Neutrophil (primary cell): ENCODE measurements around the gene CD1E.

Experiments
- H3K27ac ChIP-seq: fragments of 200-600 bp; sonication (generic); 2 replicates; pipeline ENCODE4 v1.5.1; 2016; ENCODE audit warnings: mild to moderate bottlenecking, moderate library complexity
- H3K27me3 ChIP-seq: fragments of 200-600 bp; sonication (generic); 2 replicates; pipeline ENCODE4 v1.6.0; 2016; ENCODE audit warnings: mild to moderate bottlenecking
- H3K36me3 ChIP-seq: fragments of 200-600 bp; sonication (generic); 2 replicates; pipeline ENCODE4 v1.5.1; 2017
- H3K4me1 ChIP-seq, 2 experiments: fragments of 200-600 bp in 1 of 2; sonication (generic) in 1 of 2; 1 replicate in 1 of 2; 2 replicates in 1 of 2; pipeline versions ENCODE4 v1.5.1 to v1.6.1; 2013 to 2016; ENCODE audit warnings: low read depth in 1 of 2, low read length in 1 of 2, mild to moderate bottlenecking in 1 of 2, moderate library complexity in 1 of 2; ENCODE audit not compliant: control insufficient read depth in 1 of 2, insufficient read depth in 1 of 2
- H3K4me3 ChIP-seq, 2 experiments: fragments of 200-600 bp in 1 of 2; sonication (generic) in 1 of 2; 1 replicate in 1 of 2; 2 replicates in 1 of 2; pipeline ENCODE4 v1.5.1; 2013 to 2016; ENCODE audit warnings: low read depth in 1 of 2, low read length in 1 of 2, mild to moderate bottlenecking in 1 of 2, moderate library complexity in 1 of 2
- H3K9me3 ChIP-seq: fragments of 200-600 bp; sonication (generic); 2 replicates; pipeline ENCODE4 v1.5.1; 2016
- TF ChIP-seq, protein P1 (sequence below): fragments of 200-600 bp; sonication (generic); IDR thresholded peaks from 2 replicates; pipeline ENCODE4 v1.5.1; 2016; ENCODE audit warnings: antibody characterized with exemption

The CD1E gene

GRCh38 chr1:158353303-158354075 is at the start of gene CD1E:
CD1E (plus strand) TSS chr1:158353894; CDS start chr1:158353989, 95 bp downstream.
- H3K4me1 ChIP-seq, result no peaks in the 10 kb centered on the region
- no peaks in the 10 kb centered on the region for H3K36me3 ChIP-seq
- no peak within 1 kb of the TSS for H3K27ac ChIP-seq
- peaks cover 7% of the 10 kb centered on the region for H3K27me3 ChIP-seq
- H3K9me3 ChIP-seq, result no peaks in the 10 kb centered on the region
- TF ChIP-seq, protein P1, sequence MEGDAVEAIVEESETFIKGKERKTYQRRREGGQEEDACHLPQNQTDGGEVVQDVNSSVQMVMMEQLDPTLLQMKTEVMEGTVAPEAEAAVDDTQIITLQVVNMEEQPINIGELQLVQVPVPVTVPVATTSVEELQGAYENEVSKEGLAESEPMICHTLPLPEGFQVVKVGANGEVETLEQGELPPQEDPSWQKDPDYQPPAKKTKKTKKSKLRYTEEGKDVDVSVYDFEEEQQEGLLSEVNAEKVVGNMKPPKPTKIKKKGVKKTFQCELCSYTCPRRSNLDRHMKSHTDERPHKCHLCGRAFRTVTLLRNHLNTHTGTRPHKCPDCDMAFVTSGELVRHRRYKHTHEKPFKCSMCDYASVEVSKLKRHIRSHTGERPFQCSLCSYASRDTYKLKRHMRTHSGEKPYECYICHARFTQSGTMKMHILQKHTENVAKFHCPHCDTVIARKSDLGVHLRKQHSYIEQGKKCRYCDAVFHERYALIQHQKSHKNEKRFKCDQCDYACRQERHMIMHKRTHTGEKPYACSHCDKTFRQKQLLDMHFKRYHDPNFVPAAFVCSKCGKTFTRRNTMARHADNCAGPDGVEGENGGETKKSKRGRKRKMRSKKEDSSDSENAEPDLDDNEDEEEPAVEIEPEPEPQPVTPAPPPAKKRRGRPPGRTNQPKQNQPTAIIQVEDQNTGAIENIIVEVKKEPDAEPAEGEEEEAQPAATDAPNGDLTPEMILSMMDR, result no peak
- H3K4me3 ChIP-seq, result no peak within 1 kb of the TSS

GRCh38 chr1:158310623-158311022 is 43.1 kb upstream of the CD1E start:
- no peak overlapping the region for H3K4me3 ChIP-seq
- H3K9me3 ChIP-seq, result no peaks in the 10 kb centered on the region
- no peaks in the 10 kb centered on the region for H3K27me3 ChIP-seq
- H3K4me1 ChIP-seq, result no peaks in the 10 kb centered on the region
- no peaks in the 10 kb centered on the region for H3K36me3 ChIP-seq
- no peak overlapping the region for H3K27ac ChIP-seq
- TF ChIP-seq, protein P1, result no peak

GRCh38 chr1:158311066-158311465 is 42.6 kb upstream of the CD1E start:
- no peak overlapping the region for H3K27ac ChIP-seq
- TF ChIP-seq, protein P1, result no peak
- no peaks in the 10 kb centered on the region for H3K9me3 ChIP-seq
- H3K27me3 ChIP-seq, result no peaks in the 10 kb centered on the region
- no peaks in the 10 kb centered on the region for H3K36me3 ChIP-seq
- no peak overlapping the region for H3K4me3 ChIP-seq
- H3K4me1 ChIP-seq, result no peaks in the 10 kb centered on the region

- Histone ChIP-seq H3K27ac (no peak overlapping the region), H3K36me3 (no peaks in the 10 kb centered on the region), H3K4me3 (no peak overlapping the region), H3K27me3 (peaks cover 7% of the 10 kb centered on the region), H3K4me1 (no peaks in the 10 kb centered on the region), H3K9me3 (no peaks in the 10 kb centered on the region)
- TF ChIP-seq, protein P1, result no peak
These were observed 29.8 kb upstream of the CD1E start for GRCh38 chr1:158323866-158324265.

DNA sequence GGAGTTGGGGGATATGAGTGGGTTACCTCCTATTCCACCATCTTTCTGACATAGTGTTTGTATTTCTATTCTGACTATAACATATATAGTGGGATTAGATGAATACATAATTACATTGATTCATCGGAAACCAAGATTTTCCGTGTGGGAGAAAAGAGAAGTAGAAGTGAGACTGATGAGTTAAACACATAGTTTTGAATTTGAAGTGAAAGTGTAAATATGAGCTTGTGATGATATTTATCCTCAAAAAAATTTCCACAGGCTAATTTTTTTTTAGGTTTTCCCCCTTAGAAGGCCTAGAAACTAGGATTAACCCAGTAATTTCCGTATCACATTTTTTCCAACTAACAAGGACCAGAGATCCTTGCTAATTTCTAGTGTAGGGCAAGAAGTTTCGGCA is 29.3 kb upstream of the CD1E start:
- Histone ChIP-seq H3K4me3 (no peak overlapping the region), H3K27me3 (peaks cover 7% of the 10 kb centered on the region), H3K4me1 (no peaks in the 10 kb centered on the region), H3K9me3 (no peaks in the 10 kb centered on the region), H3K27ac (no peak overlapping the region), H3K36me3 (no peaks in the 10 kb centered on the region)
- TF ChIP-seq, protein P1, result no peak
